HUES48 (cell line): ENCODE results near the gene DTNA.

Experiments
- H3K27ac ChIP-seq: one replicate; pipeline ENCODE4 v1.7.0; 2013; ENCODE audit warnings: low read depth, low read length, inconsistent platforms
- H3K27me3 ChIP-seq: 2 replicates; pipeline ENCODE4 v1.6.1; 2013; ENCODE audit warnings: mild to moderate bottlenecking, low read length; ENCODE audit not compliant: control insufficient read depth, insufficient read depth
- H3K36me3 ChIP-seq: 2 replicates; pipeline ENCODE4 v1.6.1; 2013; ENCODE audit warnings: low read length; ENCODE audit not compliant: control insufficient read depth, insufficient read depth
- H3K4me1 ChIP-seq: 2 replicates; pipeline ENCODE4 v1.6.1; 2013; ENCODE audit warnings: mild to moderate bottlenecking, low read length; ENCODE audit not compliant: control insufficient read depth, insufficient read depth
- H3K4me3 ChIP-seq: 2 replicates; pipeline ENCODE4 v1.5.1; 2013; ENCODE audit warnings: mild to moderate bottlenecking, low read depth, low read length
- H3K9ac ChIP-seq: 2 replicates; pipeline ENCODE4 v1.6.1; 2013; ENCODE audit warnings: mild to moderate bottlenecking, low read depth, low read length, moderate library complexity
- H3K9me3 ChIP-seq: 2 replicates; pipeline ENCODE4 v1.6.1; 2013; ENCODE audit warnings: low read length; ENCODE audit not compliant: control insufficient read depth, insufficient read depth

The DTNA gene

DNA sequence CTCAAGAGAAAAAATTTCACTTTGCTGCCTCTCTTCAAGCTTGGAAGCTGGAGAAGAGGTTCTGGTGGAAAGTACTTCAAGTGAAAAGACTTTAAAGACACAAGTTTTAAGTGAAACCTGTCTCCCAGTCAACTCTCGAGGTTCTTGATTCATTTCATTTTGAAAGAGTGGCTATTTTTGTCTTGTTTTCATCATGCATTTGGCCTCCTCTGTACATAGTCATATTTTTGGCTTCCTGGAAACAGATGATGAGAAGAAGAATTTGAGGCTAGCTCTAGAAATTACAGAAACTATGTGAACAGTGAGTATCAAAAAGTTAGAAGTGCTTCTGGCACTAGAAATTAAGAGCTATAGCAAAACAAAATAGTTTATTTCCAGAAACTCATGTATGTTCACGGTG lies 124.8 kb downstream of the DTNA start:
- H3K9me3 ChIP-seq = no peaks in the 10 kb centered on the region
- no peak overlapping the region for H3K27ac ChIP-seq
- no peaks in the 10 kb centered on the region for H3K27me3 ChIP-seq
- H3K36me3 ChIP-seq = no peaks in the 10 kb centered on the region
- H3K4me1 ChIP-seq = peaks cover 24% of the 10 kb centered on the region
- H3K9ac ChIP-seq = no peak overlapping the region
- no peak overlapping the region for H3K4me3 ChIP-seq

DNA sequence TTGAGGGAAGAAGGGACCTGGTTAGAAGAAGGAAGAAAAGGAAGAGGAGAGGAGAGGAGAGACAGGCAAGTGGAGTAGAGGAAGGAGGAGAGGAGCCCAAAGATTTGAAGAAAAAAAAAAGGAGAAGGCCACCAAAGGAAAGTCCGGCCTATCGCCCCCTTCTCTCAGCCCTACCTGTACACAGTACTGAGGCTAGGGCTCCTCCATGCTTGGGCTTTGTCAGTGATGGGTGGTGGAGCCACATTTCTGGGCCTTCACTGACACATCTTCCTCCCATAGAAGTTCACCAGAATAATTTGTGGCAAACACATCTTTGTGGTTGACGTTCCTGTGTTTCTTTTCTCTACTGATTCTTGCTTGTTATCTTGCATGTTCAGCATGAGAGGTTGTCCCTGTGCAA lies 125.4 kb downstream of the DTNA start:
- no peaks in the 10 kb centered on the region for H3K36me3 ChIP-seq
- H3K27me3 ChIP-seq = no peaks in the 10 kb centered on the region
- peaks cover 24% of the 10 kb centered on the region for H3K4me1 ChIP-seq
- no peak overlapping the region for H3K4me3 ChIP-seq
- no peak overlapping the region for H3K27ac ChIP-seq
- no peak overlapping the region for H3K9ac ChIP-seq
- no peaks in the 10 kb centered on the region for H3K9me3 ChIP-seq

DNA sequence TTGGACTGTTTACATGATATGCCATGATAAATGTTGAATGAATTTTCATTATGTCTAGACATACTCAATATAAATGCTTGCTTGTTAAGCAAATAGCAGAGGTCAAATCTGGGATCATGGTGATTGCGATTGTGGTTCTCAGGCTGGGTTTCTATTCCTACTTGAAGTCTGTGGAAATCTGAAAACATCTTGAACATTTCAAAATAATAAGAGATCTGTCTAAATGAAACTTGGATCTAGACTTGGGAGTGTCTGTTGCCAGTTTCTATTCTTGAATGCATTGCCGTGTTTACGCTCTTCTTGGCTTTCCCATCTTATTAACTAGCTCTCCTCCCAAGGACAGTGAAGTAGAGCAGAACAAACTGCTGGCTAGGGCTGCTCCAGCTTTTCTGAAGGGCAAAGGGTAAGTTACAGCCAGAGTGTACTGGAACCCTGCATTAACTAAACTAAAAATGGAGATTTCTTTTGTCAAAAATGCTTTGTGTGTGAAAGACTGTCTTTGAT lies 127.7 kb downstream of the DTNA start:
- Histone ChIP-seq H3K36me3 (no peaks in the 10 kb centered on the region), H3K9me3 (peaks cover 6% of the 10 kb centered on the region), H3K9ac (no peak overlapping the region), H3K27me3 (no peaks in the 10 kb centered on the region), H3K4me3 (no peak overlapping the region), H3K27ac (no peak overlapping the region), H3K4me1 (peaks cover 36% of the 10 kb centered on the region)

DNA sequence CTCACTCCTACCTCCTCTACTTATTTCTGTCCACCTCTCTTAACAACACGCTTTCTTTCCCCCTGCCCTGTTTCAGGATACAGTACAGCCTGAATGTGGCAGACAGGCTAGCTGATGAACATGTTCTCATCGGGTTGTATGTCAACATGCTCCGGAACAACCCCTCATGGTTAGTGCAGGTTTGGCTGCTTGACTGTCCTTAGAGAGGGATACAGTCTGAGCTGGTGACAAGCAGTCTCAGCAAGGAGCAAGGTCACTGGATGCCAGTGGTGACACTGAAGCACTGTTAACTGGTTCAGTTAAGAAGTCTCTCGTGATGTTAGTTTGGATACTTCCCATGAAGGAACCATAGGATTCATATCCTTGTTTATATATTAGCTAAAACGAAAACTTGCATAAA lies 128.6 kb downstream of the DTNA start:
- Histone ChIP-seq H3K4me1 (peaks cover 37% of the 10 kb centered on the region), H3K9ac (peak overlapping the region; percentile 5; the same call in 1 of the 2 replicates), H3K27ac (no peak overlapping the region), H3K27me3 (no peaks in the 10 kb centered on the region), H3K4me3 (no peak overlapping the region), H3K36me3 (no peaks in the 10 kb centered on the region), H3K9me3 (peaks cover 14% of the 10 kb centered on the region)

DNA sequence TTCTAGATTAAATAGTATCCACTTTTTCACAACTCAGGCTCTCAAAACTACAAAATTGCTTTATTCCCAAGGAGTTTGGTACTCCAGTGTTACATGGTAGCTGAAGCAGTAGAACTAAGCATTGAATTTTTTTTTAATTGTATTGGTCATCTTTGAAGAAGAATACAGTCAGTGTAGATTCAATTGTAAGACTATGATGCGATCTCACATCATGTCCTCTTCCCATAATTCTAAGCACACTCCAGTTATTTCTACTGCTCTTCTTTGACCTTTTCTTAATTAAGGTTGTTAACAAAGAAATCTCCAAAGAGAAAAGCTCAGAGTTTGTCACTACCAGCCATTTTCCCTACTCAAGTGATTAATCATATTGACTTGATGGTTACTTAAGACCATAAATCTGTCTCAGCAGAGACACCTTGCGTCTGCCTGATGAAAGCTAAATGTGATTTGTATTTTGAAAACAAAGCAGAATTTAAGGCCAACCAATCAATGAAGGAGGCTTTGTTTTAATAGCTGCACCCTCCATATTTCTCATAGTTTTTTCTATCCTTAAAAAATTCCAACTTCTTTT lies 130.2 kb downstream of the DTNA start:
- Histone ChIP-seq H3K4me1 (peaks cover 47% of the 10 kb centered on the region), H3K27me3 (no peaks in the 10 kb centered on the region), H3K36me3 (no peaks in the 10 kb centered on the region), H3K9ac (no peak overlapping the region), H3K9me3 (peaks cover 19% of the 10 kb centered on the region), H3K27ac (no peak overlapping the region), H3K4me3 (no peak overlapping the region)

DNA sequence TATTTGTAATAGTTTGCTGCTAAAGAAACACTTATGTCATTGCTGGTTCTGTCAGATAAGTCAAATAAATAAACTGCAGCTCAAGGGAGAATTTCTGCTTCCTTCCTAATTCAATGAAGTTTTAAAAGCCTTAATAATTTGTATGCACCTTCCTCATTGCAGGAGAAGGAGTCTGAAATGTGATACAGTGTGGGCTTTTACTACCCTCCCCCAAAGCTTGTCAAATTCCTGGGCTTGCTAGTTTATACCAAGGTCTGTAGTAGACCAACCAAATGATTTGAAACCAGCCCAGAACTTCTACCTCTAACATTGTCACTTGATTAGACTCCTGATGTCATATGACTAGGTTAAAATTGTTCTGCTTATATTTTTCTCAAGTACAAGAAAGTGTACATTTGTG lies 131.8 kb downstream of the DTNA start:
- no peaks in the 10 kb centered on the region for H3K36me3 ChIP-seq
- peaks cover 47% of the 10 kb centered on the region for H3K4me1 ChIP-seq
- H3K9ac ChIP-seq = no peak overlapping the region
- peaks cover 25% of the 10 kb centered on the region for H3K9me3 ChIP-seq
- H3K27ac ChIP-seq = peak overlapping the region; percentile 17
- H3K4me3 ChIP-seq = no peak overlapping the region
- no peaks in the 10 kb centered on the region for H3K27me3 ChIP-seq

DNA sequence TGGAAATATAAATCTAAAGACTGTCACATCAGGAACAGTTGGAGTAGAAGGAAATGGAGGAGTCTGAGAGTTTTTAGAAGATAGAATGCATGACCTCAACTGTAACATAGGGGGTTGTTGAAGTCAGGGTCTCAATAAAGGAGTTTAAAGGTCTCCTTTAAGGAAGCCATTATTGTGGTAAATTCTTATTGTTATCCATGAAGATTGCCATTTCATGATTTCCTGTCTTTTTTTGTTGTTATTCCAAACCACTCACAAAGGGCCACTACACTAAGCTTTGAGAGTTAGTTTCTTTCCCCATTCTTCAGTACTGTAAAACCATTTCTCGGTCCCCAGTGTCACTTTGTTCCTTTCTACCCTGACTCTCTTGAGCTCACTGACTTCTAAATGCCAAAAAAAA lies 134.0 kb downstream of the DTNA start:
- peaks cover 35% of the 10 kb centered on the region for H3K4me1 ChIP-seq
- H3K27me3 ChIP-seq = no peaks in the 10 kb centered on the region
- no peak overlapping the region for H3K4me3 ChIP-seq
- peak overlapping the region; percentile 86 for H3K27ac ChIP-seq
- no peaks in the 10 kb centered on the region for H3K36me3 ChIP-seq
- no peak overlapping the region for H3K9ac ChIP-seq
- H3K9me3 ChIP-seq = peaks cover 27% of the 10 kb centered on the region

DNA sequence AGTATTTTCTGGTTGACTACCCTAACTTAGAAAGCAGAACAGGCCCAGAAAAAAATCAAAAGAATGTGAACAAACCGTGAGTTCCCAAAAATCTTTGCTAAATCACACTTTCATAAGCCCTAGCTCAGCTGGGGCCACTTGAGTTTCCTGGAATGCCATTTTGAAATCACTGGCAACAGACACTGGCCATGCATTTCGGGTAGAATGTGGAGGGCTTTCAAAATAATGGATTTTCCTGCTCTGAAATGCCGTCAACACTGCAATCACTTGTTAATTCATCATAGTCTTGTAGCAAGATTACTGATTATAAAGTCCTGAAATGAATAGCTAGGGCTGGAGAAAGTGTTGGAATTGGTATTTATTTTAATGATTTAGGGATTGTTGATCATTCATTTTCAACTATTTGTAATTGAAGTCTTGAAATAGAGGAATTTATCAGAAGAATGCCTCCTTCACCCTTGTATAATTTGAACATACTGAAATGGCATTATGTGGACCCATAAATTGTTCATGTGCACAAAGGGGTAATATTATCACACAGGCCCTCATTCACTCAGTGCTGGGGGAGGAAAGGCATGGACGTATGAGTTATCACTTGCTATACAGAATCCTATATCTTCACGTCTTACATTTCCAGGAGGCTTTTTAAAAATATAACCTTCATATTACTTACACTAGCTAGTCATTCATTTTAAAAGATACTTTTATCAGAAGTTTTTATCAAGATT lies 134.8 kb downstream of the DTNA start:
- no peaks in the 10 kb centered on the region for H3K27me3 ChIP-seq
- H3K4me1 ChIP-seq = peaks cover 28% of the 10 kb centered on the region
- peak overlapping the region; percentile 86 for H3K27ac ChIP-seq
- no peaks in the 10 kb centered on the region for H3K36me3 ChIP-seq
- no peak overlapping the region for H3K9ac ChIP-seq
- H3K9me3 ChIP-seq = peaks cover 27% of the 10 kb centered on the region
- no peak overlapping the region for H3K4me3 ChIP-seq

DNA sequence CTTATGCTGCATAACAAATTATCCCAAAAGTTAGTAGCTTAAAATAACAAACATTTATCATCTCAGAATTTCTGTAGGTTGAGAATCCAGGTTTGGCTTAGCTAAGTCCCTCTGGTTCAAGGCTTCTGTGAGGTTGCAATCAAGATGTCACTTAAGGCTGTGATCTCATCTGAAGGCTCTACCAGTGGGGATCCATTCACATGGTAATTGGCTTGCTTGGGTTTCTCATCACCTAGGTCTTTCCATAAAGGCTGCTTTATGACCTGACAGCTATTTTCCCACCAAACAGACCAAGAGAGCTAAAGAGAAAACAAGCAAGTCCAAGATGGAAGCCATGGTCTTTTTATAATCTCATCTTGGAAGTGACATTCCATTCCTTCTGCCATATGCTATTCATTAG lies 137.3 kb downstream of the DTNA start:
- no peak overlapping the region for H3K27ac ChIP-seq
- H3K4me3 ChIP-seq = no peak overlapping the region
- peaks cover 16% of the 10 kb centered on the region for H3K4me1 ChIP-seq
- no peaks in the 10 kb centered on the region for H3K36me3 ChIP-seq
- peaks cover 25% of the 10 kb centered on the region for H3K9me3 ChIP-seq
- H3K9ac ChIP-seq = no peak overlapping the region
- no peaks in the 10 kb centered on the region for H3K27me3 ChIP-seq

DNA sequence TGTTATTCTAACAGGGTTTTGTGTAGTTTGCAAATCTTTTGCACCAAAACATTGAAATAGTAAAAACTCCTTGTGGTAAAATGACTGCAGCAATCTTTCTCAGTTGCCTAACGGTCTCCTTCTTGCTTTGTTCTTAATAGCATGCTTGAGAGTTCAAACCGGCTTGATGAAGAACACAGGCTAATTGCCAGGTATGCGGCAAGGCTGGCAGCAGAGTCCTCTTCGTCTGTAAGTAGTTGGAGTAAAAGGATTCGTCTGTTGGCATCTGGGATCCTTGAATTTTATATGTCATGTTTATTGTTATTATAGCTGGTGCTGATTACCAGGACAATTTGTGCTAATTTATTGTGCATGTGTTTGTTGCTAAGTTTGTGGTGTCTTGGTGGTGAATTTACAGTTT lies 138.1 kb downstream of the DTNA start:
- peaks cover 18% of the 10 kb centered on the region for H3K9me3 ChIP-seq
- no peak overlapping the region for H3K4me3 ChIP-seq
- H3K27me3 ChIP-seq = no peaks in the 10 kb centered on the region
- no peak overlapping the region for H3K27ac ChIP-seq
- H3K4me1 ChIP-seq = peaks cover 16% of the 10 kb centered on the region
- H3K36me3 ChIP-seq = no peaks in the 10 kb centered on the region
- no peak overlapping the region for H3K9ac ChIP-seq

DNA sequence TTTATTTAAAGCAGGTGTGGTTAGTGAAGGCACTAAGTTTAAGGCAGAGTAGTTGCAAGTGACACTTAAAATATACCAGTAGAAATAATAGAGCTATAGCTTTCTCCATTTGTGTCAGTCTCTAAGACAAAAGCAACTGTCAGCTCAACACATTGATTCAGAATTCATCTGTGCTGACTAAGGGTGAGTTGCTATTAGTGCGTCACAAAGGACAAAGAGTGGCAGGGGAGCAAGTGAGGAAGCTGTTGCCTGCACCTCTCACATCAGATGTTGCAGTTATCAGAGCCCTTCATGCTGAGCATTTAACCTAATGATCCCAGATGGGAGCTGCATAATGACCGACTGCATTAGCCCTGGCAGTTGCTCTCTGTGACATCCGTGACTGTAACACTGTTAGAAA lies 138.6 kb downstream of the DTNA start:
- no peaks in the 10 kb centered on the region for H3K36me3 ChIP-seq
- H3K4me3 ChIP-seq = no peak overlapping the region
- H3K27me3 ChIP-seq = no peaks in the 10 kb centered on the region
- H3K27ac ChIP-seq = no peak overlapping the region
- peaks cover 14% of the 10 kb centered on the region for H3K4me1 ChIP-seq
- peaks cover 13% of the 10 kb centered on the region for H3K9me3 ChIP-seq
- H3K9ac ChIP-seq = no peak overlapping the region
